Measurements from ENCODE around the gene CCP110. TPM values are rescaled to one million over a fixed set of nuclear protein-coding genes. Genes with fewer than 3 reads are reported as not detected.

Gene CCP110
- total and polyA plus RNA-seq, 2 of the 13 experiments (the other 11 are each of a cell fraction or from before 2014, with no cell fraction given), result 10.0 to 11.1 TPM

DNA sequence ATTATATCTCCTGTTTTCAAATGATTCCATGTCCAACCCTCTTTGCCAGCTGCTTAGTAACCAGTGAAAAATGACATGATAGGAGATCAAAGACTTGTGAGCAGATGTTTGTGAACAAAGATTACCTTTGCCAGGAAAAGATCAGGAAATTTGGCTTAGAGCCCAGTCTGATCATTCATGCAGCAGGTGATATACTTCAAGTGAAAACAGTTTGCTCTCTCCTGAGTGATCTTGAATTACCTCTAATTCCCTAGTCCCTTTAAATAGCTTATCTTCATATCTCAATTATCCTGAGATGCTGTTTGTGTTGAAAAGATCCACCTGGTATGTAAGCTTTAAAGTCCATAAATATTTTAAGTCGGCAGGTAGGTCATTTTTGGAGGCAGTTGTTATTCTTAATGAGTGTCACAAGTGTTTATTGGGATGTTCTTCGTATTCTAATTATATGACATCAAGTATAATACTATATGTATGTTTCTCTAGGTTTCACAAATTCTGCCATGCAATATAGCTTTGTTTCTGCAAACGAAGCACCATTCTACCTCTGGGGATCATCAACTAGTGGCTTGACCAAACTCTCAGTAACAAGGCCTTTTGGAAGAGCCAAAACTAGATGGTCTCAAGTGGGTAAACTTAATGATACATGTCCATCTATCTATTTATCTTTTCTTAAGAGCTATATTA, 18.5 kb downstream of the CCP110 start (continued):
- TF ChIP-seq ZNF567 (CRISPR knock-in tag; IDR thresholded peaks at IDR 0.05; ENCODE audit: borderline replicate concordance) (no peak), TERF1 (CRISPR knock-in tag; IDR thresholded peaks at IDR 0.05) (no peak), TGIF2 (CRISPR knock-in tag; IDR thresholded peaks at IDR 0.05) (peak; percentile 86; the same call in 1 of the 2 replicates), LCORL (IDR thresholded peaks at IDR 0.05) (peak; percentile 23; the same call in 1 of the 2 replicates), LCORL (CRISPR knock-in tag; IDR thresholded peaks at IDR 0.05) (peak; percentile 86), SNAPC2 (CRISPR knock-in tag; IDR thresholded peaks at IDR 0.05) (peak; percentile 81; the same call in 1 of the 2 replicates), BHLHE40 (IDR thresholded peaks at IDR 0.05; ENCODE audit: low read length) (0 out of 2 replicates have a peak, but pooled peaks have one; percentile 32), PITX1 (CRISPR knock-in tag; IDR thresholded peaks at IDR 0.05) (peak; percentile 97), ZNF317 (CRISPR knock-in tag; IDR thresholded peaks at IDR 0.05) (no peak), KDM4B (CRISPR knock-in tag; IDR thresholded peaks at IDR 0.05) (peak; percentile 77; the same call in 1 of the 2 replicates), TBL1XR1 (IDR thresholded peaks at IDR 0.05; ENCODE audit: borderline replicate concordance, low read length, partially characterized antibody) (no peak), GABPA (IDR thresholded peaks at IDR 0.05; ENCODE audit: low read depth, low read length) (no peak), GABPA (CRISPR knock-in tag; IDR thresholded peaks at IDR 0.05; ENCODE audit: low read depth) (peak; percentile 60; the same call in 1 of the 2 replicates), GPBP1L1 (CRISPR knock-in tag; IDR thresholded peaks at IDR 0.05) (no peak), STAG1 (CRISPR knock-in tag; IDR thresholded peaks at IDR 0.05) (no peak; the same call in 1 of the 2 replicates), CCDC6 (CRISPR knock-in tag; IDR thresholded peaks at IDR 0.05) (no peak), SP1 (IDR thresholded peaks at IDR 0.05) (no peak), SP1 (CRISPR knock-in tag; IDR thresholded peaks at IDR 0.05) (no peak), CHD4 (IDR thresholded peaks at IDR 0.05; ENCODE audit: borderline replicate concordance, low read length) (peak; percentile 42; the same call in 1 of the 2 replicates)
- TF ChIP-seq, protein P1, sequence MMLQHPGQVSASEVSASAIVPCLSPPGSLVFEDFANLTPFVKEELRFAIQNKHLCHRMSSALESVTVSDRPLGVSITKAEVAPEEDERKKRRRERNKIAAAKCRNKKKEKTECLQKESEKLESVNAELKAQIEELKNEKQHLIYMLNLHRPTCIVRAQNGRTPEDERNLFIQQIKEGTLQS (CRISPR knock-in tag; IDR thresholded peaks at IDR 0.05), result peak; percentile 54; the same call in 1 of the 2 replicates
- TF ChIP-seq, protein P2, sequence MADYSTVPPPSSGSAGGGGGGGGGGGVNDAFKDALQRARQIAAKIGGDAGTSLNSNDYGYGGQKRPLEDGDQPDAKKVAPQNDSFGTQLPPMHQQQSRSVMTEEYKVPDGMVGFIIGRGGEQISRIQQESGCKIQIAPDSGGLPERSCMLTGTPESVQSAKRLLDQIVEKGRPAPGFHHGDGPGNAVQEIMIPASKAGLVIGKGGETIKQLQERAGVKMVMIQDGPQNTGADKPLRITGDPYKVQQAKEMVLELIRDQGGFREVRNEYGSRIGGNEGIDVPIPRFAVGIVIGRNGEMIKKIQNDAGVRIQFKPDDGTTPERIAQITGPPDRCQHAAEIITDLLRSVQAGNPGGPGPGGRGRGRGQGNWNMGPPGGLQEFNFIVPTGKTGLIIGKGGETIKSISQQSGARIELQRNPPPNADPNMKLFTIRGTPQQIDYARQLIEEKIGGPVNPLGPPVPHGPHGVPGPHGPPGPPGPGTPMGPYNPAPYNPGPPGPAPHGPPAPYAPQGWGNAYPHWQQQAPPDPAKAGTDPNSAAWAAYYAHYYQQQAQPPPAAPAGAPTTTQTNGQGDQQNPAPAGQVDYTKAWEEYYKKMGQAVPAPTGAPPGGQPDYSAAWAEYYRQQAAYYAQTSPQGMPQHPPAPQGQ (CRISPR knock-in tag; IDR thresholded peaks at IDR 0.05; ENCODE audit: borderline replicate concordance), result no peak
- TF ChIP-seq, protein P3, sequence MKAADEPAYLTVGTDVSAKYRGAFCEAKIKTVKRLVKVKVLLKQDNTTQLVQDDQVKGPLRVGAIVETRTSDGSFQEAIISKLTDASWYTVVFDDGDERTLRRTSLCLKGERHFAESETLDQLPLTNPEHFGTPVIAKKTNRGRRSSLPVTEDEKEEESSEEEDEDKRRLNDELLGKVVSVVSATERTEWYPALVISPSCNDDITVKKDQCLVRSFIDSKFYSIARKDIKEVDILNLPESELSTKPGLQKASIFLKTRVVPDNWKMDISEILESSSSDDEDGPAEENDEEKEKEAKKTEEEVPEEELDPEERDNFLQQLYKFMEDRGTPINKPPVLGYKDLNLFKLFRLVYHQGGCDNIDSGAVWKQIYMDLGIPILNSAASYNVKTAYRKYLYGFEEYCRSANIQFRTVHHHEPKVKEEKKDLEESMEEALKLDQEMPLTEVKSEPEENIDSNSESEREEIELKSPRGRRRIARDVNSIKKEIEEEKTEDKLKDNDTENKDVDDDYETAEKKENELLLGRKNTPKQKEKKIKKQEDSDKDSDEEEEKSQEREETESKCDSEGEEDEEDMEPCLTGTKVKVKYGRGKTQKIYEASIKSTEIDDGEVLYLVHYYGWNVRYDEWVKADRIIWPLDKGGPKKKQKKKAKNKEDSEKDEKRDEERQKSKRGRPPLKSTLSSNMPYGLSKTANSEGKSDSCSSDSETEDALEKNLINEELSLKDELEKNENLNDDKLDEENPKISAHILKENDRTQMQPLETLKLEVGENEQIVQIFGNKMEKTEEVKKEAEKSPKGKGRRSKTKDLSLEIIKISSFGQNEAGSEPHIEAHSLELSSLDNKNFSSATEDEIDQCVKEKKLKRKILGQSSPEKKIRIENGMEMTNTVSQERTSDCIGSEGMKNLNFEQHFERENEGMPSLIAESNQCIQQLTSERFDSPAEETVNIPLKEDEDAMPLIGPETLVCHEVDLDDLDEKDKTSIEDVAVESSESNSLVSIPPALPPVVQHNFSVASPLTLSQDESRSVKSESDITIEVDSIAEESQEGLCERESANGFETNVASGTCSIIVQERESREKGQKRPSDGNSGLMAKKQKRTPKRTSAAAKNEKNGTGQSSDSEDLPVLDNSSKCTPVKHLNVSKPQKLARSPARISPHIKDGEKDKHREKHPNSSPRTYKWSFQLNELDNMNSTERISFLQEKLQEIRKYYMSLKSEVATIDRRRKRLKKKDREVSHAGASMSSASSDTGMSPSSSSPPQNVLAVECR (CRISPR knock-in tag; IDR thresholded peaks at IDR 0.05; ENCODE audit: borderline replicate concordance), result no peak; the same call in 1 of the 2 replicates
